GM21825 (cell line): Measurements from ENCODE around the gene CHTF8.
"Not testable (repeated sequence)": the region's sequence is repeated elsewhere in the genome, so short reads cannot be mapped to it uniquely, and the experiment has no call there.

Source experiments
- ATAC-seq: cut with Tn5 transposase; IDR thresholded peaks from one replicate; pipeline ENCODE4 v1.9.1; 2021; ENCODE audit warnings: mild to moderate bottlenecking, moderate library complexity; ENCODE audit not compliant: unreplicated experiment

Gene CHTF8

DNA sequence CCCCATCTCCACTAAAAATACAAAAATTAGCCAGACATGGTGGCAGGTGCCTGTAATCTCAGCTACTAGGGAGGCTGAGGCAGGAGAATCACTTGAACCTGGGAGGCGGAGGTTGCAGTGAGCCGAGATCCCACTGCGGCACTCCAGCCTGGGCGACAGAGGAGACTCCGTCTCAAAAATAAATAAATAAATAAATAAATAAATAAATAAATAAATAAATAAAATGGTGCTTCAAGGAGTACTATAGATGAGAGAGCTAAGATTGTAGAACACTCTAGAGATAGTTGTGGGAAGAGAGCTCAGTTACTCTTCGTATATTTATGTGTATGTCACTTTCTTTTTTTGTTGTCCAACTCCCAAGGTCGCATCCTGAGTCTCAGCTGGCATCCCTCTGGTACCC is 7.1 kb upstream of the CHTF8 start:
- ATAC-seq = not testable (repeated sequence)

DNA sequence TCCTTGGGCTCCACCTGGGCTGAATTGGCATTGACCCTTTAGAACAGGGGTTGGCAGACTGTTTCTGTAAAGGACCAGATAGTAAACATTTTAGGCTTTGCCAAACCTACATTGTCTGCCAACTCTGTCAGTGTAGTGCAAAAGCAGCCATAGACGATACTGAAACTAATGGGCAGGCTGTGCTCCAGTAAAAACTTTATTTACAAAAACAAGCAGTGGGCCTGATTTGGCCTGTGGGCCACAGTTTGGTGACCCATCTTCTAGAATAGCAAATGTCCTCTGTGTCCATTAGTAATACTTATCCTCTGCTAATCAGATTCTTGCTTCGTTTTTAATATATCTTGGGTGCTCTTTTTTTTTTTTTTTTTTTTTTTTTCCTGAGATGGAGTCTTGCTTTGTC is 6.2 kb upstream of the CHTF8 start:
- ATAC-seq = no peak

DNA sequence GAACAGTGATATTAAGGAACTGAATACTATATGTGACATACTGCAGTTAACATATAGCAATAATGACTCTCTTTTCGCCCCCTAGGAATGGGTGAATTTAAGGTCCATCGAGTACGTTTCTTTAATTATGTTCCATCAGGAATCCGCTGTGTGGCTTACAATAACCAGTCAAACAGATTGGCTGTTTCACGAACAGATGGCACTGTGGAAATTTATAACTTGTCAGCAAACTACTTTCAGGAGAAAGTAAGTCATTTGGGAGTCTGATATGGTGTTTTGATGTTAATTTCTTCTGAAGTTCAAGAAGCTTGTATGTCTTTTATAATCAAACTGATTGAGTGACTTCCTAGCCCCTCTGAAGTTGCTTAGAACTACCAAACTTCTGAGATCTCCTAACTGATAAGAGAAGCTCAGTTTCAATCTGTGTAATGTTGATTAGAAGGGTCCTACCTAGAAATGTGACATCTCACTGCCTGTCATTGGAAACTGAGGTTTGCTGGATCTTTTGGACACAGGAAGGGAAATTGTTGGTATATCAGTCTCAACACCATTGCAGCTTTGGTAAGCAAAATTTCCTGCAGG is 1.1 kb upstream of the CHTF8 start:
- ATAC-seq = no peak

DNA sequence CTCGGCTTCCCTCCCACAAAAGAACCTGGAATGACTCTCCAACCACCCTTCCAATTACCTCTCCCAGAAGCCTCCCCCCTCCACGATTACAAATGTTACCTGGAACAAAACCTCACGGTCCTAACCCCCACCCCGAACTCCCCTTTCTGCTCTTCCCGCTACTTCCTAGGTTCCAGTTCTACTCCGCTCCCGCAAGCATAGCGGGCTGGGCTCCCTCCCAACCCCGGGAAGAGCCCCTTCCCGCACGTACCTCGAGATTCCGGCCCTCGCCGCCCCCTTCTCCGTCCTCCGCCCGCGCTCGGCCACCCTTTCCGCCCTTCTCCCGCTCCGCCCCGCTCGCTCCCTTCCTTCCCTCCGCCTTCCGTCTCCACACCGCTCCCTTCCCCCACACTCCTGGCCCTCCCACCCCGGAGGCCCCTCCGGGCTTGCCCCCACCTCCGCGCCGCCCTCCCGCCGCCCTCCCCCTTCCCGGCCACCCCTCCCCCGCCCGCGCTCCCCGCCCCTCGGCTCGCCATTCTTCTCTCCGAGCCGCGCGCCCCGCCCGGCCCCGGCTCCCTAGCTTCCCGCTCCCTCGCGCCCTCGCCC is 457 bp downstream of the CHTF8 start:
- peak; percentile 32 for ATAC-seq

DNA sequence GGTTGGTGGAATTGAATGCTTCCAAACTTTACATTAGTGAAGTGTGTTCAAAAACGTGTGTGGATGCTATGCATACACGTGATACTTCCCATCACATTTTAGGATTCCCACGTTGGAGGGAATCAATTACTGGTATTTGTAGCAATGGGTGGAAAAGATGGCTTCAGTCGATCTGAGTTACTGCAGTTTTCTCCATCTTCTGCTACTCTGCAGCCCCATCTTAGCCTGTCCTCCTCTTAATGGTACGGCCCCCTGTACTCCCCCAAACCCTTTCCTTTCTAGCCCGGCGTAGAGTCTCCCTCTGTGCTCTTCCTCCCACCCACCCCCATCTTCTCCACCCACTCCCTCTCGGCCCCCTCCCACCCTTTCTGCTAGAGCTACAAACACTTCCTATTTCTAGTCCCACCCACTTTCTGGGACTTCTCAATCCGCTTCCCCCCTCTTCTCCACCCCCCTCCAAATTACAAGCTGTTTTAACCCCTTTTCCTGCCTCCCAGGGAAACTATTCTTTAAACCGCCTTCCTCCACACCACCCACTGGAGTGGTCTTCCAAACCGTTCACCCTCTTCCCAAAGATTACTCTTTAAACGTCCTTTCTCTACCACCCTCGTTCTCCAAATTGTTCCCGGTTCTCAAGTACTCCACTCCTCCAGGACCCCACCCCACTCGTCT is 1.1 kb downstream of the CHTF8 start:
- no peak for ATAC-seq

DNA sequence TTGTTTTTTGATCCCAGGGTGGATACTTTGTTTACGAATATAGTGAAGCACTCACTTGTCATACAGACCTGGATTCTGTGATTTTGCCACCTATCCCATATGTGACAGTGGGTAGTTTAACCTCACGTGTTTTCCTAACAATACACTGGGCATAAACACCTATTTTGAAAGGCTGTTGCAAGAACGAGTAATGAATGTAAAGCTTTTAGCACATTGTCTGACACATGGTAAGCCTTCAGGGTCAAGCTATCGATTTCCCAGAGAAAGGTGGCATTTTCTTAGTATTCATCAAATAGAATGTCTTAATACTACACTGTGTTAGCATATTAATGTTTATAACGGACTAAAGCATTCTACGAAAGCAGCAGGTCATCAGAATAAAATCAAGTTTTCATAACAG is 1.9 kb downstream of the CHTF8 start:
- ATAC-seq = no peak

DNA sequence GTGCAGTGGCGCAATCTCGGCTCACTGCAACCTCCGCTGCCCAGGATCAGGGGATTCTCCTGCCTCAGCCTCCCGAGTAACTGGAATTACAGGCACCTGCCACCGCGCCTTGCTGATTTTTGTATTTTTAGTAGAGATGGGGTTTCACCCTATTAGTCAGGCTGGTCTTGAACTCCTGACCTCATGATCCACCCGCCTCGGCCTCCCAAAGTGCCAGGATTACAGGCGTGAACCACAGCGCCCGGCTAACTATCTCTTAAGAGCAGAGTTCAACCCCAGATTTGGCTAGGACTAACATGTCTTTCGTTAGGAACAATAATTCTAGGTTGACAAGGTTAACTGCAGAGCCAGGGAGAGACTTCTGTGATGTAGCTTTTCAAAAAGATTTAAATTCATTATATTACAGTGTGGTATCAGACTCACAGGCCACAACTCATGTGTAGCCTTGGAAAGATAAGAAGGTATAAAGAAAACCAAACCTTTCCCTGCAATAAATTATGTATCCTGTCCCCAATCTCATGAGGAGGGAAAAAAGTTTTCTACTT is 4.3 kb downstream of the CHTF8 start:
- no peak for ATAC-seq

DNA sequence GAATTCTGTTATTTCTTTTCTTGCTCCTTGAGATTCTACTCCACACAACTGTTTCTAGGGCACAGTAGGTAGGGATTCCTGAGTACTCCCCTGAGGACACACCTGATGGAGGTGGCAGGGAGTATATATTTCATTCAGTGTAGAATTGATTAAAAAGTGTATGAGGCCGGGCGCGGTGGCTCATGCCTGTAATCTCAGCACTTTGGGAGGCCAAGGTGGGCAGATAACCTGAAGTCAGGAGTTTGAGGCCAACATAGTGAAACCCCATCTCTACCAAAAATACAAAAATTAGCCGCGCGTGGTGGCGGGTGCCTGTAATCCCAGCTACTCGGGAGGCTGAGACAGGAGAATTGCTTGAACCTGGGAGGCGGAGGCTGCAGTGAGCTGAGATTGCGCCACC is 5.6 kb downstream of the CHTF8 start:
- ATAC-seq = not testable (repeated sequence)

DNA sequence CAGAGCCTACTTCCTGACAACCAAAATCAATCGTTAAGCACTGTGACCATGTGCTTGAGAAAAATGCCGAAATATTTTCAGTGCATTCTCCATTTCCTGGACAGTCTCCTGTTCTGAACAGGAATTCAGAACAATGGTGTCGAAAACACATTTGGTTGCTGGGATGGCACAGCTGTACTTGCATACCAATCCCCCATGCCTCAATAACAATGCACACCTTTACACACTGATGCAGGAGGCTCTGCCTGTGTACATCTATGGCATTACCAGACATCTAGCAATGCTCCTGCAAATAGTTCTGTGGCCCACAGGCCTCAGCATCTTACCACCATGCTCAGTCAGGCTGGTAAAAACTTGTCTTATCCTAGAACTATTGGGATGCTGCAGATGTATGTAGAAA is 6.2 kb downstream of the CHTF8 start:
- ATAC-seq = no peak

DNA sequence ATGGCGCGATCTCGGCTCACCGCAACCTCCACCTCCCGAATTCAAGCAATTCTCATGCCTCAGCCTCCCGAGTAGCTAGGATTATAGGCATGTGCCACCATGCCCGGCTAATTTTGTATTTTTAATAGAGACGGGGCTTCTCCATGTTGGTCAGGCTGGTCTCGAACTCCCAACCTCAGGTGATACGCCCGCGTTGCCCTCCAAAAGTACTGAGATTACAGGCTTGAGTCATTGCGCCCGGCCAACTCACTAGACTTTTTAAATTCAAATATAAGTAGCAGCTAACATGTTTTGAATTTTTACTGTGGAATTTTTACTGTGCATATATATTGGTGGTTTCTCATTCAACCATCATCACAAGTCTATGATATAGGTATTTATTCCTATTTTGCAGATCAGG is 7.4 kb downstream of the CHTF8 start:
- ATAC-seq = not testable (repeated sequence)

DNA sequence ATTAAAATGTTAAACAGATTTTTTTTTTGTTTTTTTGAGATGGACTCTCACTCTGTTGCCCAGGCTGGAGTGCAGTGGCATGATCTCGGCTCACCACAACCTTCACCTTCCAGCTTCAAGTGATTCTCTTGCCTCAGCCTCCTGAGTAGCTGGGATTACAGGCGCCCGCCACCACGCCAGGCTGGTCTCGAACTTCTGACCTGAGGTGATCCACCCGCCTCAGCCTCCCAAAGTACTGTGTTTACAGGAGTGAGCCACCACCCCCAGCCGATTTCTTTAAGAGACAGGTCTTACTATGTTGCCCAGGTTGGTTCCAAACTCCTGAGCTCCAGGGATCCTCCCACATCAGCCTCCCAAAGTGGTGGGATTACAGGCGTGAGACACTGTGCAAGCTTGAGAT is 8.0 kb downstream of the CHTF8 start:
- ATAC-seq = not testable (repeated sequence)

DNA sequence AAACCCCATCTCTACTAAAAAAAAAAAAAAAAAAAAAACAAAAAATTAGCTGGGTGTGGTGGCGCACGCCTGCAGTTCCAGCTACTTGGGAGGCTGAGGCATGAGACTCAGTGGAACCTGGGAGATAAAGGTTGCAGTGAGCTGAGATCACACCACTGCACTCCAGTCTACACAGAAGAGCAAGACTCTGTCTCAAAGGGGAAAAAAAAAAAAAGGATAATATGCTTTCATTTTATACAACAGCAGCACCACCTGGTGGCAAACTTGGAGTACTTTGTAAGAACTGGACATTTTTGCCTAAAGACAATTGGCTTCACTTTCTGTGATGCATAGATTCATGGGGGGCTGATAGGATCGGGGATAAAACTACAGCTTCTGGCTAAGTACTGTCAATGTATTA is 8.5 kb downstream of the CHTF8 start:
- ATAC-seq = no peak

DNA sequence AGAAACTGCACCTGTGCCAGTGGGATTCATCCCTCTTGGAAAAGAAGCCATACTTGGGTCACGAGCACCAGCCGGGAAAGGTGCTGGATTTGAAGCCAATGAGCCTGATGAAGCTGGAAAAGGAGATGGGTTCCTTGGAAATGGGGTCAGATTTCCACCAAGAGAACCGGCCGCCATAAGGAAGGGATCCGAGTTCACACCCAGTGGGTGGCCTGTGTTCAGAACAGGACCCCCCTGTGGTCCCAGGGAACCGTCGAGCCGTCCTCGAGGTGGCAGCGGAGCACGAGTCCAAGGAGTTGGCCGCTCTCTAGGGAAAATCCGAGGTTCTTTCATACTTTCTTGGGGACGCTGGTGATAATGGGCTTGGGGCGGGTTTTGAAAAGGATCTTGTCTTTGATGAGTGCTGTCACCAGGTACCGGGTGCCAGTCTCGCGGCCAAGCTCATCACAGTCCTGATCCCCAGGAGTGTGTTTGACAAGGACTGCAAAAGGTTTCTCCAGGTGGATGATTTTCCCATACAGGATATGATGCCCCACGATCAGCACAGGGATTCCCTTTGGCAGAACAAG is 12.2 kb downstream of the CHTF8 start:
- no peak for ATAC-seq

DNA sequence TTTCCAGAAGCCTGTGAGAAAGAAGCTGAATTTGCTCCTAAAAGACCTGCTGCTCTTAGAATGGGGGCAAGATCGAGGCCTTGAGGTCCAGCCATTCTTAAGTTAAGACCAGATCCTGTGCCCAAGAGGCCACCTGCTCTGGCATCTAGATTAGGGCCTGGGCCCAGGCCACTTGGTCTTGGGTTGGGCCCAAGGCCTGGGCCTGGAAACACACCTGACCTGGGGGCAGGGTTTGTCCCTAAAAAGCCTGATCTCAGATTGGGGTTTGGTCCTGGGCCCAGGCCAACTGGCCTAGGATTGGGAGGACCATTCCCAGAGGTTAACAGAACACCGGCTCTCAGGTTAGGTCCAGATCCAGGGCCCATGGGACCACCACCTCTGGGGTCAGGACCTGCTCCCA is 12.9 kb downstream of the CHTF8 start:
- ATAC-seq = no peak

DNA sequence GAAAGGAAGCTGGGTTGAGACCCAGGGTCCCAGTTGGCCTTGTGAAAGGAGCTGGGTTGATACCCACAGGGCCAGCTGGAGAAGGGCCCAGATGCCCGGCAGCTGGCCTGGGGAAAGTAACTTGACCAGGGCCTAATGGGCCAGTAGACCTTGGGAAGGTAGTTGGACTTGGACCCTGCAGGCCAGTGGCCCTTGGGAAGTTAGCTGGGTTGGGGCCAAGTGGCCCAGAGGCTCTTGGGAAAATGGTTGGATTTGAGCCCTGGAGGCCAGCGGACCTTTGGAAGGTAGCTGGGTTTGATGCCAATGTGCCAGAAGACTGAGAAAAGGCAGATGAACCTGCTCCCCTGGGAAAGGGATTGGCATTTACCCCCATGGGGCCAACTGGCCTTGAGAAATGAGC is 13.4 kb downstream of the CHTF8 start:
- no peak for ATAC-seq

DNA sequence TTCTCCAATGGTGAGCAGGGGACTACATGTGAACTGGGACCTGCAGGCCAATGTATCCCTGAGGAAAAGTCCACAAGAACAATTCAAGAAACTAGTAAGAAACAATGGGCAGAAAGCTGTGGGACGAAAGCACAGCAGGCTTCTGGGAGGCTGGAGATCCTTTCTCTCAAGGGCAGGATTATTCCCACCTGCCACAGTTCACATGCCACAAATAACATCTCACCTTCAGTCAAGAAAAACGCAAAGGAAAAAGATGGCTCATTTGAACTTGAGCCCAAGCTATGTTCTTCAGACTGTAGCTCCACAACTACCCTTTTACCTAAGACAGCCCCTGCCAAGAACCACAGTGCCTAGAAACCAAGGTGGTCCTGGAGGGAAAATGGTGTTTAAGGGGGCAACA is 13.9 kb downstream of the CHTF8 start:
- no peak for ATAC-seq

DNA sequence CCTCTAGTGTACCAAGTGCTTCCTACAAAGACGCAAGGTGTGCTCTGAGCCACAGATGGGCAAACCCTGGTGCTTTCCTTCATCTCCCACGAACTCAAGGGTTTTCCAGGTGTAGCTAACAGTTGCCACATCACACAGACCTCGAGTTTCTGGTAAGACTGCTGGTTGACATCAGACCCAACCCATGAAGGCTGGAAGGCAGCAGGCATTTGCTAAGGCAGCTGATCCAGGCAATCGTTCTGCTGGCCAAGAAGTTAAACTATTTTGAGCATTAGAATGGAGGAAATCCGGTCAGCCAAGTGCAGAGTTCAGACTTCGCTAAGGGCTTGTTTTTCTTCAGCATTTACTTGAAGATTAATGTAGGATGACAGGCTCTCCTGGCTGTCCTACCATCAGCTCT is 15.5 kb downstream of the CHTF8 start:
- ATAC-seq = no peak

DNA sequence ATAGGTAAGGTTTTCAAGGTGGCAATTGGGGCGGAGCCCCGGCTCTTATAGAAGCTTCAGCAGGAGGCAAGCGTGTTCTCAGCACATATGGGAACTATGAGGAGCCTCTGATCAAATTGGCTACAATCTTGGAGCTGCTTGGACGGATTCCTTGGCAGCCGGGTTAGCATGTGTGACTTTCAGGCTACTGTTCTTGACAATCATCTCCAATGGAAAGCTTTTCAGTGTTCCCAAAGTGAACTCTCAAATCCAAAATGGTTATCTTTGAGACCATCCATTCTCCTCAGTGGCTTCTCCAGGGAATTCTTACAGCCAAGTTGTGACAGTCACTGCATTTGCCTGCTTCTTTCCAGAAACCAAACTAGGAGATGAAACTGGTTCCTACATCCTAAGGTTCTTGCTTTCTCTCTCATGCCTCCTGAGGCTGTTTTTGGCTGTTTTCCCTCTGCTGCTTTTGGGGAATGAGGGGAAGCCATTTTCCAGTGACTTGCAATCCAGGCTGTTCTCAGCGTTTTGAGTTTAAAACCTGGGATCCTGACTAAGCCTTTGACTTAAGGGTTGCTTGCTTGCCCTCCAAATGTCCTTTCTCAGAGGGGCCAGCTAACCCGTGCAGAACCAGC is 16.0 kb downstream of the CHTF8 start:
- no peak for ATAC-seq

DNA sequence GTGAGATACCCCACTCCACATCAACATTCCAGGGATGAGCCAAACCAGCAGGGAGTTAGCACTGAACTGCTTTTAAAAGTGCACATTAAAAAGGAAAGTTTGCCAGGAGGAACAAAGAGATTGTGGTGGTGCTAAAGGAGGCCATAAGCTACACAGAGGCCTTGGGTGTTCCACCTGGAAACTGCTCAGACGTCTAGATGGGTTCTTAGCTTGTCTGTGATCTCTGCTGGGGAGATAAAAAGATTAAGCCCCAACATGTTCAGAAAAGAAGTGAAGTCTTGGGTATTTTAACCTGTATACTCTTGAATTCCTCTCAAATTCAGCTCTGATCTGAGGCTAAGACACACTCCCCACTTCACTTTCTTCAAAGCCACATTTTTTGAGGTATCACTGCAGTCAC is 16.6 kb downstream of the CHTF8 start:
- ATAC-seq = no peak

DNA sequence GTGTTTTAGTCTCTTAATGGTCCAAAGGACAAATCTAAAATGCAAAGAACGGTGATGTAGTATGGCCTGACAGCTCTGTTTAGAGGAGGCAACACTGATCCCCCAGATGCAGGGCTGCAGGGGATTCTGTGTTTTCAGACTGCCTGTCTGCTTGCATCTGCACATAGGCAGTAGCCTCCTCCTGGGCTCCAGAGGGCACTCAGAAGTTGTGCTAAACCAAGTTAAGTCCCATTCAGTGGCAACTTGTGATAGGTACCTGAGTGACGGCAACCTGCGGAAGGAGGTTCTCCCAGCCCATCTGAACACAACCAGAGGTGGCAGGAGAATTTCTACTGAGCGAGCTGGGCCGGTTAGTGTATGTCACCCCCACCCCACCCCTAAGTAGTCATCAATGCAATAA is 17.0 kb downstream of the CHTF8 start:
- ATAC-seq = no peak

DNA sequence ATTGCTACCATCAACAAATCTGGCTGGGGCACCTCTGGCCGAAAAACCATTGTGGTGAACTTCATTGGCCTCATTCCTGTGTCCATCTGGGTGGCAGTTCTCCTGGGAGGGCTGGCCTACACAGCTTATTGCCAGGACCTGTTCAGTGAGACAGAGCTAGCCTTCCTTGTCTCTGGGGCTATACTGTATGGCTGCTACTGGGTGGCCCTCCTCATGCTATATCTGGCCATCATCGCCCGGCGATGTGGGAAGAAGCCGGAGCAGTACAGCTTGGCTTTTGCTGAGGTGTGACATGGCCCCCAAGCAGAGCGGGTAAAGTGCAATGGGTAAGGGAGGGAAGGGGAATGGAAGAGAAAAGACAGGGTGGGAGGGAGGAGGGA is 17.4 kb downstream of the CHTF8 start:
- ATAC-seq = no peak
